ENCODE results near the gene NLRC5.

- TF ChIP-seq CTCF (IDR thresholded peaks at IDR 0.05) (no peak), POLR2A (IDR thresholded peaks at IDR 0.05) (no peak)
Observed at GRCh38 chr16:57098188-57098841, 109.0 kb downstream of the NLRC5 start.
